GM18867 (cell line): Measurements from ENCODE around the gene ADAMTSL2.

Experiments
- ATAC-seq: cut with Tn5 transposase; IDR thresholded peaks from one replicate; pipeline ENCODE4 v1.9.1; 2021; ENCODE audit warnings: mild to moderate bottlenecking, moderate library complexity; ENCODE audit not compliant: unreplicated experiment

The ADAMTSL2 gene

GRCh38 chr9:133571896-133572595 lies 37.5 kb downstream of the ADAMTSL2 start:
- ATAC-seq: no peak

- no peak for ATAC-seq
Observed at GRCh38 chr9:133572821-133573361, 38.4 kb downstream of the ADAMTSL2 start.

GRCh38 chr9:133573791-133574515 lies 39.4 kb downstream of the ADAMTSL2 start:
- ATAC-seq: no peak

- no peak for ATAC-seq
Observed at GRCh38 chr9:133574771-133575170, 40.3 kb downstream of the ADAMTSL2 start.

GRCh38 chr9:133575186-133576030 lies 40.9 kb downstream of the ADAMTSL2 start:
- no peak for ATAC-seq

- no peak for ATAC-seq
Observed at GRCh38 chr9:133576031-133576874, 41.7 kb downstream of the ADAMTSL2 start.

GRCh38 chr9:133576875-133577736 lies 42.6 kb downstream of the ADAMTSL2 start:
- no peak for ATAC-seq

DNA sequence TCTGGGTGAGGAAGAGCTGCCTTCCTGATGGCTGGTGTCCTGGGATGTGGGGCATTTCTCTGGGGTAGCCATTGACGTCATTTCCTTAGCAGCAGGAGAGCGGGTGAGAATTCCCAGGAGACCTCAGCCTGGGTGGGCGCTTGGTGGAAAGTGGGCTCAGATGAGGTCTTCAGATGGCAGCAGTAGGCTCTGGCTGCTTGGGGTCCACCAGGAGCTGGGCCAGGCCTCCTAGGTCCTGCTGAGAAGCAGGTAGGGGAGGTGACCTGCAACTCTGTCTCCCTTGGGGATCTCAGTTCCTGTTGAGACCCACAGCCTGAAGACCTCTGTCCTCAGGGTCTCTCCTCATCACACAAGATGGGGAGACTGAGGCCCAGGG lies 43.2 kb downstream of the ADAMTSL2 start:
- no peak for ATAC-seq

GRCh38 chr9:133578524-133579441 lies 44.3 kb downstream of the ADAMTSL2 start:
- ATAC-seq: no peak

DNA sequence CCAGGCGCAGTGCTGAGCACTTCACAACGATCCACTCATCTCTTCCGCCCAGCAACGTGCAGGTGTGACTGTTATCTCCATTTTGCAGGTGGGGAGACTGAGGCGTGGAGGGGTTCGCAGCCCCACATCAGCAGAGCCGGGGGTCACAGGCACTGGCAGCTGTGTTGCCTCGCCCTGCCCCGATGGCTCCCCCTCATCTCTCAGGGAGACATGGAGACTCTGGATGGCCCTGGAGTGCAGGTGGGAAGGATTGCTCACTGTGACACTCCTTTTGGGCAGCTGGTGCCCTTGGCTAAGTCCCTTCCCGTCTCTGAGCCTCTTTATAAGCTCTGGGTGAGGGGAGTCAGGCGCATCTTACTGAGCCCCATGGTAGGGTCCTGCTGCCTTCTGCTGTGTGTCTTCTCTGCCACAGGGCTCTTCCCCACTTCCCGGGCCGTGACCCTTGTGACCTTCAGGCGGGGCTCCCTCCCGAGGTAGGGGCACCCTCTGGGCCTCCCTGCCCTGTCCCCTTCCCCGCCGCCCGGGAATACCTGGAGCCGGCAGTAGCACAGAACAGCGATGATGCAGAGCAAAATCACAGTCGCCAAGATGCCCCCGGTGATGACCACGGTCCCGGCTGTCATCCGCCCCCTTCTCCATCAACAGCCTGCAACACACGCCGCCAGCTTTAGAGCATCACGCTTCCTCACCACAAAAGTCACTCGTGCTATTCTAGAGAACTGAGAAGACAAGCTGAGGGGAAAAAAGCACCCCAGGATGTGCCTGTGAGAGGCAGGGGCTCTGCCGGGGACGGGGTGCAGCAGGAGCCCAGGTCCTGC lies 45.3 kb downstream of the ADAMTSL2 start:
- ATAC-seq: no peak

DNA sequence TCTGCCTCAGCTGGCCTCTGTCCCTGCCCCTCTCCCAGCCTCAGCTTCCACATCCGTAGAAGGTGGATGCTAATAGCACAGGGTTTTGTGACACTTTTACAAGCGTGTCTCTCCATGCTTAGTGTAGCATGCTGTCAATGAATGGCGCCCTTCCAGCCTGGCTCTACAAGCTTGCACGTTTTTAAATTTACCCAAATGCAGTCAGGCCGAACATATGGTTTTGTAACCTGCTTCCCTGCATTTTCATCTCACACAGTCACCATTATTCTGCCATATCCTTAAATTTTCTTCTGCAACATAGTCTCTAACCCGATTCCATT lies 45.9 kb downstream of the ADAMTSL2 start:
- no peak for ATAC-seq

GRCh38 chr9:133581011-133581410 lies 46.5 kb downstream of the ADAMTSL2 start:
- ATAC-seq: no peak

DNA sequence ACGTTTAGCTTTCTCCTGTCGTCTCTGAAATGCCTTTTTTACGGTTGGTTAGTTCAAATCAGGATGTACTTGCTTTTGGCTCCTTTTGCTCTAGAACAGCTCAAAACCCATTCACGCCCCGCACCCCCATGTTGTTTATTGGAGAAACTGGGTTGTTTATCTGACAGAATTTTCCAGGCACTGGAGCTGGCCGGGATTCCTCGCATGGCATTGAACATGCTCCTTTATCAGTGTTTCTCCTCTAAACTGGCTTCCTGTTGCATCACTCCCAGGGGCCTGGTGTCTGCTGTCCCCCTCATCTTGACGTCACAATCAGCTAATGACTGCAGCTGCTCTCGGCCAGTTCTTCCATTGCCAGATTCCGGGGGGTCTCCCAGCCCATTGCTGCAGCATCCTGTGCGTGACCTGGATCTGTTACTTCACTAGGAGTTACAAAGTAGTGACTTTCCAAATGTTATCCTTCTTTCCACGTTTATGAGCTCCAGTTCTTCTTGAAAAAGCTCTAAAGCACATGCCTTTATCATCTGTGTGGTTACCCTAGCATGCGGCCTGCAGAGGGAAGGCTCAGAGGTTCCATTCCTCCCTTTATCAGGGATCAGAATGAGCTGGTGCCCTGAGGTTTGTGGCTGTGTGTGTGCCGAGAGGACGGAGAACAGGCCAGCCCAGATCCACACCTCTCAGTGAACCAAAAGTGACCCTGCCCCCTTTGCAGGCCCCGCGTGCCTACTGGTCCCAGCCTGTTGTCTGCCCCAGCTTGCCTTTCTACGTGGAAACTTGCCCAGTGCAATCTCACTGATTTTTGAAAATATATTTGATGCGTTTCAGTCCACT lies 47.2 kb downstream of the ADAMTSL2 start:
- no peak for ATAC-seq

DNA sequence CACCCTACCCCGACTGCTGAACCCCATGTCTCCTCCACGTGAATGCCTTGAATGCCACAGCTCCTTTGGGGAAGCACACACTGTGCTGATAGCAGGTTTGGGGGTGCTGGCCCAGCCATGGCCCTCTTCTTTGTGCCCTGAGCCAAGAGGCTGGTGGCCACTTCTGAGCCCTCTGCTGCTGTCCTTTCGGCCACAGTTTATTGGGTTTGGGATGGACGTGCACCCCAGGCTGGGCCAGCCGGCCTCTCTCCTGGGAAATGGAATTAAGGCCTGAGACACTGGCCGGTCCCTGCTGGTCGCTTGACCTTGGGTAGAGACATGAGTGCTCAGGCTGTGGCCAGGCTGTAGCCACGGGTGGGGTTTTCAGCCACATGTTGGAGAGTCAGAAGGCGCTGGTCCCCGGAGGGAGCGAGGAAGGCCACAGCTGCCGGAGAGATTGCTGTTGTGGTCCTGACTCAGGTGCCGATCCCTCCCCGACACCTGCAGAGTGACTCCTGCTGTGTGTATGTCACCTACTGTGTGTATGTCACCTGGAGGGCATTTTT lies 48.1 kb downstream of the ADAMTSL2 start:
- ATAC-seq: no peak

DNA sequence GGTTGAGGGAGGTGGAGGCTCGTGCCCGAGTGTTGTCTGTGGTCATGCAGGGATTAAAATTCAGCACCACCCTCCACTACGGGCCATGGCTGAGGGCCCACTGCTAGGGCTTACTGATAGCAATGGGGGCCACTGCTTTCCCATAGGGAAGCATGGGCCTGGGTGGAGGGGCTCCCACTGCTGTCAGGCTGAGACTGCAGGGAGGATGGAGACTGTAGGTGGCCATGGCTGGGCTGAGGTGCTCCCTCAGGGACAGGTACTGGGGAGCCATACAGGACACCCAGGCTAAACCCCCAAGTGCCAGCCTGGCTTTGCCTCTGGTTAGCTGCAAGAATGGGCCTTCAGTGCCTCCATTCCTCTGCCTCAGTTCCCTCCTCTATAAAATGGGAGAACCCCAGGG lies 48.6 kb downstream of the ADAMTSL2 start:
- ATAC-seq: no peak

DNA sequence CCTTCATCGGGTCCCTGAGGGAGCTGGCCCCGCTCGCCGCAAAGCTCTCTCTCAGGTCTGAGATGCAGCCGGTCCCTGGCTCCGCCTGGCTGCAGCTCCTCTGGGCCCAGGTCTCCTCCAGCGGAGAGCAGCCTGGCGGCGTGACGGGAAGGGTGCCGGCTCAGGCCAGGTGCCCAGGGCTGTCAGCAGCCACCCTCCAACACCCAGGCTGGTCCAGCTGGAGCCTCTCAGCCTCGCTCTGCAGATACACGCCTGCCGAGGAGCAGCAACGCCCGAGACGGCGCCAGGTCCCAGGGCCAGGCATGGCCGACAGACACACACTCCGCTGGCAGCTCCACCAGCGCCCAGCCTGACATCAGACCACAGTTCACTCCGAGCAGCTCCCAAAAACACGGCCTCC lies 49.1 kb downstream of the ADAMTSL2 start:
- ATAC-seq: no peak

GRCh38 chr9:133584167-133584558 lies 49.7 kb downstream of the ADAMTSL2 start:
- ATAC-seq: no peak
